ENCODE measurements around the gene CSNK1G2.
A peak's percentile ranks its signal among the peaks of the same experiment; 100 is the strongest.

- TF ChIP-seq EZH2 (optimal IDR thresholded peaks at IDR 0.05; ENCODE audit: low read depth, low read length) (no peak), CTCF (IDR thresholded peaks at IDR 0.05; ENCODE audit: low read length) (peak; percentile 91)
These were observed 11.8 kb upstream of the CSNK1G2 start for GRCh38 chr19:1929021-1929742.

All from MM.1S (cell line).